Type B pancreatic cell (in vitro differentiated cells): ENCODE results near the gene CACNB1. TPM values are rescaled to one million over a fixed set of nuclear protein-coding genes. Genes with fewer than 3 reads are reported as not detected.

Experiments
- DNase-seq: peaks from one replicate; pipeline ENCODE4 v3.0.0; 2021; ENCODE audit warnings: mixed read lengths; ENCODE audit not compliant: unreplicated experiment; ENCODE audit errors: extremely low spot score
- H3K27ac Mint-ChIP-seq: 2 replicates; pipeline ENCODE4 v1.8.0; 2021; ENCODE audit warnings: mild to moderate bottlenecking, mixed read lengths
- H3K27me3 Mint-ChIP-seq: 2 replicates; pipeline ENCODE4 v1.8.0; 2021; ENCODE audit warnings: mixed read lengths
- H3K36me3 Mint-ChIP-seq: 2 replicates; pipeline ENCODE4 v1.8.0; 2021; ENCODE audit warnings: mixed read lengths
- H3K4me1 Mint-ChIP-seq: one replicate; pipeline ENCODE4 v1.8.0; 2021; ENCODE audit warnings: mixed read lengths; ENCODE audit not compliant: unreplicated experiment
- H3K4me3 Mint-ChIP-seq: 2 replicates; pipeline ENCODE4 v1.8.0; 2021; ENCODE audit warnings: mild to moderate bottlenecking, mixed read lengths
- H3K9me3 Mint-ChIP-seq: 2 replicates; pipeline ENCODE4 v1.8.0; 2021; ENCODE audit warnings: mixed read lengths
- total RNA-seq: library from RNA; stranded (reverse); gene quantifications from 2 replicates; pipeline ENCODE4 v1.2.1, GENCODE V29; 2021; ENCODE audit warnings: low replicate concordance
- TF ChIP-seq, protein P1 (sequence below): fragments of 200-600 bp; sonication (generic); conservative IDR thresholded peaks from 2 replicates; pipeline ENCODE4 v1.5.0; 2021; ENCODE audit warnings: antibody characterized with exemption, mild to moderate bottlenecking

Gene CACNB1
- total RNA-seq, 1 donor from 2014 or later = 9.5 TPM

DNA sequence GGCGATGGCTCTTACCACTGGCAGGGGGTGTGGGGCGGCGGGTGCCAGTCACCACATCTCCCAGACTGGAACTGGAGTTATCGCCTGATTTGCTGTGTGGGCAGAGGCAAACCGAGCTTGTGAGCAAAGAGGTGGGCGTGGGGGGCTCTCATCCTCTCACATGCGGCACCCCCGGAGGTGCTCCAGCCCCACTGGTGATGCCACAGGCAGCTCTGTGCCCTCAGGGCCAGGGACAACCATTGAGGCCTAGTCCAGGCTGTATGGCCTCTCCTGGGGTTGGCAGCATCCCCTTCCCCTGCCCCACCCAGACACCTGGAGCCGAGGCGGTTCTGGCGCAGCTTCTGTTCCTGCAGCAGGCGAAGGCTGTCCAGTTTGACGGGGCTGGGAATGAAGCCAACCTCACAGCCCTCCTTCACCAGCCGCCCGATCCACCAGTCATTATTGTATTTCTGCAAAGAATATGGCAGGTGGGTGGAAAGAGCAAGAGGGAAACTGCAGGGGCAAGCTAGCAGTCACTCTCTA, 10.9 kb downstream of the CACNB1 start:
- no peaks in the 10 kb centered on the region for H3K27me3 Mint-ChIP-seq
- H3K4me3 Mint-ChIP-seq = no peak overlapping the region
- H3K4me1 Mint-ChIP-seq = no peaks in the 10 kb centered on the region
- TF ChIP-seq, protein P1, sequence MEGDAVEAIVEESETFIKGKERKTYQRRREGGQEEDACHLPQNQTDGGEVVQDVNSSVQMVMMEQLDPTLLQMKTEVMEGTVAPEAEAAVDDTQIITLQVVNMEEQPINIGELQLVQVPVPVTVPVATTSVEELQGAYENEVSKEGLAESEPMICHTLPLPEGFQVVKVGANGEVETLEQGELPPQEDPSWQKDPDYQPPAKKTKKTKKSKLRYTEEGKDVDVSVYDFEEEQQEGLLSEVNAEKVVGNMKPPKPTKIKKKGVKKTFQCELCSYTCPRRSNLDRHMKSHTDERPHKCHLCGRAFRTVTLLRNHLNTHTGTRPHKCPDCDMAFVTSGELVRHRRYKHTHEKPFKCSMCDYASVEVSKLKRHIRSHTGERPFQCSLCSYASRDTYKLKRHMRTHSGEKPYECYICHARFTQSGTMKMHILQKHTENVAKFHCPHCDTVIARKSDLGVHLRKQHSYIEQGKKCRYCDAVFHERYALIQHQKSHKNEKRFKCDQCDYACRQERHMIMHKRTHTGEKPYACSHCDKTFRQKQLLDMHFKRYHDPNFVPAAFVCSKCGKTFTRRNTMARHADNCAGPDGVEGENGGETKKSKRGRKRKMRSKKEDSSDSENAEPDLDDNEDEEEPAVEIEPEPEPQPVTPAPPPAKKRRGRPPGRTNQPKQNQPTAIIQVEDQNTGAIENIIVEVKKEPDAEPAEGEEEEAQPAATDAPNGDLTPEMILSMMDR = no peak
- H3K36me3 Mint-ChIP-seq = no peaks in the 10 kb centered on the region
- no peak for DNase-seq
- no peaks in the 10 kb centered on the region for H3K9me3 Mint-ChIP-seq
- no peak overlapping the region for H3K27ac Mint-ChIP-seq

DNA sequence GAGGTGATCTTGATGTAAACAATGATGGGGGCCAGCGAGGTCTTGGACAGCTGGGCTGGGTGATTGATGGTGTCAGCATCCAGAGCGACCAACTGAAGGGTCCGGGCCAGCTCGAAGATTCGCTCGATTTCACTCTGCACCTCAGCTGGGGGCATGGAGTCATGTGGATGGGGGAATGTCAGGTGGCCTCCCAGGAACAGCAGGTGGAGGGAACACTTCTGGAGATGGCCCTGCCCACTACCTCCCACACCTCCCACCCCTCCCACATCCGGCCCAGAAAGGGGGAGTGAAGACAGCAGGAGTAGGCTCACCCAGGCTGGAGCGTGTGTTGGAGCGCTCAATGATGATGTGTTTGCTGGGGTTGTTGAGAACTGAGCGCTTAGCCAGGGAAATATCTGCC, 13.7 kb downstream of the CACNB1 start:
- TF ChIP-seq, protein P1 = no peak
- no peak for DNase-seq
- H3K36me3 Mint-ChIP-seq = no peaks in the 10 kb centered on the region
- no peak overlapping the region for H3K4me3 Mint-ChIP-seq
- H3K27me3 Mint-ChIP-seq = no peaks in the 10 kb centered on the region
- H3K4me1 Mint-ChIP-seq = no peaks in the 10 kb centered on the region
- no peaks in the 10 kb centered on the region for H3K9me3 Mint-ChIP-seq
- no peak overlapping the region for H3K27ac Mint-ChIP-seq

DNA sequence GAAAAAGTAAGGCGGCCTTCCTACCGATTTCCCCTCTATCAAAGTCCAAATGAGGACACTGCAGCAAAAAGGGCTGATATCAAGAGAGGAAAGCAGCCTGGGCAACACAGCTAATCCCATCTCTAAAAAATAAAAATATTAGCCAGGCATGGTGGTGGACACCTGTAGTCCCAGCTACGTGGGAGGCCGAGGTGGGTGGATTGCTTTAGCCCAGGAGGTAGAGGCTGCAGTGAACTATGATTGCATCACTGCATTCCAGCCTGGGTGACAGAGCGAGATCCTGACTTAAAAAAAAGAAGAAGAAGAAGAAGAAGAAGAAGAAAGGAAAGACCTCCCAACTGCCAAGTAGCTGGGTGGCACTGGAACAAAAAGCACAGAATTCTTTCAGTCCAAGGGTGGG, 14.4 kb downstream of the CACNB1 start:
- DNase-seq = no peak
- Mint-ChIP-seq H3K9me3 (no peaks in the 10 kb centered on the region), H3K27me3 (no peaks in the 10 kb centered on the region), H3K4me3 (no peak overlapping the region), H3K36me3 (no peaks in the 10 kb centered on the region), H3K4me1 (no peaks in the 10 kb centered on the region), H3K27ac (no peak overlapping the region)
- TF ChIP-seq, protein P1 = no peak

DNA sequence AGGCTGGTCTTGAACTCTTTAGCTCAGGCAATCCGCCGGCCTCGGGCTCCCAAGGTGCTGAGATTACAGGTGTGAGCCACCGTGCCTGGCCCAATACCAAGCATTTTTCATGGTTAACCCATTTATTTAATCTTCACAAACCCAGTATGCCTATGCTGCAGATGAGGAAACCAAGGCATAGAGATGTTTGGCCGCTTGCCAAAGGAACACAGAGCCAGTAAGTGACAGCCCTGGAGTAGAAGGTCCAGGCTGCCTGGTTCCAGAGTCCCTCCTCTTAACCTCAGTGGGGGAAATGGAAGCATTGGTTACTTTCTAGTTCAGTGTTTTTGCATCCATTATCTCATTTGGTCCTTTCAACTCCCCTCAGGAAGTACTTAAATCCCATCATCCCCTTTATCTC, 16.2 kb downstream of the CACNB1 start:
- H3K27me3 Mint-ChIP-seq = no peaks in the 10 kb centered on the region
- peaks cover 5% of the 10 kb centered on the region for H3K36me3 Mint-ChIP-seq
- no peak for DNase-seq
- H3K4me3 Mint-ChIP-seq = no peak overlapping the region
- TF ChIP-seq, protein P1 = no peak
- no peaks in the 10 kb centered on the region for H3K4me1 Mint-ChIP-seq
- H3K27ac Mint-ChIP-seq = no peak overlapping the region
- no peaks in the 10 kb centered on the region for H3K9me3 Mint-ChIP-seq

DNA sequence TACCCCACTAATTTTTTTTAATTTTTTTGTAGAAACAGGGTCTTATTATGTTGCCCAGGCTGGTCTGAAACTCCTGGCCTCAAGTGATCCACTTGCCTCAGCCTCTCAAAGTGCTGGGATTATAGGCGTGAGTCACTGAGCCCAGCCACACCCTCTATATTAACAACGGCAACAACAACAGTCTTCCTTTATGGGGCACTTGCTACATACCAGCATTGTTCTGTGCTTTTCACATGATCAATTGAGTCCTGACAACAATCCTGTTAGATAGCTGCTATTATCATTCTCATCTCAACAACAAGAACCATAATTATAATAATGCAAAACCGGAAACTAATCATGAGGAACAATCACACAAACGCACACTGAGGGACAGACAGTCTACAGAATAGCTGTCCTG, 18.9 kb downstream of the CACNB1 start:
- no peak for DNase-seq
- TF ChIP-seq, protein P1 = no peak
- Mint-ChIP-seq H3K4me3 (no peak overlapping the region), H3K4me1 (no peaks in the 10 kb centered on the region), H3K27ac (peak overlapping the region; percentile 72), H3K27me3 (no peaks in the 10 kb centered on the region), H3K36me3 (peaks cover 5% of the 10 kb centered on the region), H3K9me3 (no peaks in the 10 kb centered on the region)

DNA sequence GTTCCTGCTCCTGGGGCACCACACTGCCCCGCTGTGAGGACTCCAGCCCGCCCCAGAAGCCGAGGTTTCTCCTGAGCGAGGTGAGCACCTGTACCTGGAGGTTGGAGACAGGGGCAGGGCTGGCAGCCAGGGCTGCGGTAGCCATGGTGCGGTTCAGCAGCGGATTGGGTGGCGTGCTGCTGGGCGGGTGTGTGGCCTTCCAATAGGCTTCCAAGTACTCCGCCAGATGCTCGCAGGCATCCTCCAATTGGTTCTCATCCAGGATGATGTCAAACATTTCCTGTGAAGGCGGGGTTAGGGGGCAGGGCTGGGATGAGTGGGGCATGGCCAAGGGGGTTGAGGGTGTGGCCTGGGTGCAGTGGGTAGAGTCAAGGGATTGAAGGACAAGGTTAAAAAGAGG, 20.2 kb downstream of the CACNB1 start:
- Mint-ChIP-seq H3K9me3 (no peaks in the 10 kb centered on the region), H3K4me3 (no peak overlapping the region), H3K27ac (no peak overlapping the region), H3K4me1 (no peaks in the 10 kb centered on the region), H3K36me3 (peaks cover 5% of the 10 kb centered on the region), H3K27me3 (no peaks in the 10 kb centered on the region)
- DNase-seq = no peak
- TF ChIP-seq, protein P1 = no peak
